NCI-H2107 (cell line): ENCODE data around the gene MBD3.
A peak's percentile ranks its signal among the peaks of the same experiment; 100 is the strongest.

Experiments used
- DNase-seq: peaks from one replicate; lab custom pipeline; 2025; lab: John Stamatoyannopoulos, UW

The MBD3 gene

GRCh38 chr19:1598777-1599459 is 6.3 kb upstream of the MBD3 start:
- DNase-seq = no peak

- DNase-seq = no peak
These were observed 772 bp upstream of the MBD3 start for GRCh38 chr19:1593501-1593772.

GRCh38 chr19:1592024-1592754 is 476 bp downstream of the MBD3 start:
- peak; percentile 48 for DNase-seq

- DNase-seq = no peak
These were observed 1.1 kb downstream of the MBD3 start for GRCh38 chr19:1591421-1592023.

GRCh38 chr19:1590641-1591397 is 1.8 kb downstream of the MBD3 start:
- DNase-seq = no peak

- no peak for DNase-seq
These were observed 4.8 kb downstream of the MBD3 start for GRCh38 chr19:1587872-1588271.

- no peak for DNase-seq
These were observed 7.5 kb downstream of the MBD3 start for GRCh38 chr19:1585243-1585580.

GRCh38 chr19:1584500-1585242 is 8.0 kb downstream of the MBD3 start:
- no peak for DNase-seq

- DNase-seq = no peak
These were observed 10.5 kb downstream of the MBD3 start for GRCh38 chr19:1582201-1582600.

- DNase-seq = no peak
These were observed 11.7 kb downstream of the MBD3 start for GRCh38 chr19:1580957-1581356.

GRCh38 chr19:1580382-1580781 is 12.3 kb downstream of the MBD3 start:
- no peak for DNase-seq

GRCh38 chr19:1579222-1579621 is 13.4 kb downstream of the MBD3 start:
- no peak for DNase-seq

GRCh38 chr19:1577929-1578618 is 14.6 kb downstream of the MBD3 start:
- no peak for DNase-seq

- no peak for DNase-seq
These were observed 15.4 kb downstream of the MBD3 start for GRCh38 chr19:1577090-1577928.

- no peak for DNase-seq
These were observed 16.2 kb downstream of the MBD3 start for GRCh38 chr19:1576242-1577089.

- DNase-seq = no peak
These were observed 17.1 kb downstream of the MBD3 start for GRCh38 chr19:1575323-1576241.

- no peak for DNase-seq
These were observed 18.1 kb downstream of the MBD3 start for GRCh38 chr19:1574354-1575136.

- no peak for DNase-seq
These were observed 19.9 kb downstream of the MBD3 start for GRCh38 chr19:1572795-1573194.
